K562 (cell line): ENCODE data around the gene CDC42EP2. TPM values are rescaled to one million over a fixed set of nuclear protein-coding genes. Genes with fewer than 3 reads are reported as not detected.

Experiments used
- AFF1 ChIP-seq, 2 experiments: fragments of 450-650 bp; IDR thresholded peaks; 2 replicates each; pipeline ENCODE4 v1.6.1; 2018; ENCODE audit warnings: mild to moderate bottlenecking in 2 of 2, low read depth in 1 of 2; ENCODE audit not compliant: partially characterized antibody in 2 of 2
- ATF2 ChIP-seq: sonication (generic); formaldehyde crosslinking; IDR thresholded peaks from 2 replicates; pipeline ENCODE4 v1.8.1; 2022; ENCODE audit warnings: missing genetic modification reagents
- BRD9 ChIP-seq: fragments of 450-650 bp; IDR thresholded peaks from 2 replicates; pipeline ENCODE4 v1.6.1; 2018; ENCODE audit warnings: low read depth; ENCODE audit not compliant: partially characterized antibody
- E2F3 ChIP-seq: fragments of 250-450 bp; sonication (Bioruptor Pico); IDR thresholded peaks from 2 replicates; pipeline ENCODE4 v1.4.0; 2020; ENCODE audit warnings: mild to moderate bottlenecking
- HDAC1 ChIP-seq, 2 experiments: fragments of 450-650 bp; IDR thresholded peaks; 2 replicates each; pipeline ENCODE4 v1.6.1; 2016 to 2017; ENCODE audit warnings: inconsistent platforms in 1 of 2, mild to moderate bottlenecking in 1 of 2, moderate library complexity in 1 of 2
- HMGXB4 ChIP-seq: sonication (generic); formaldehyde crosslinking; IDR thresholded peaks from 2 replicates; pipeline ENCODE4 v1.8.1; 2023; ENCODE audit warnings: mild to moderate bottlenecking, missing genetic modification reagents
- HNRNPK ChIP-seq: fragments of 200-400 bp; formaldehyde crosslinking; IDR thresholded peaks from one replicate; pipeline ENCODE4 v1.6.1; 2018; ENCODE audit warnings: mild to moderate bottlenecking, low read depth, low read length; ENCODE audit not compliant: poor library complexity, severe bottlenecking
- KLF6 ChIP-seq: fragments of 250-450 bp; sonication (Bioruptor Pico); IDR thresholded peaks from 2 replicates; pipeline ENCODE4 v1.4.0; 2020; ENCODE audit warnings: mild to moderate bottlenecking, moderate library complexity, borderline replicate concordance
- LCOR ChIP-seq: sonication (generic); formaldehyde crosslinking; IDR thresholded peaks from 2 replicates; pipeline ENCODE4 v1.8.0; 2022; ENCODE audit warnings: mild to moderate bottlenecking, missing genetic modification reagents
- MYC ChIP-seq, 2 experiments: fragments of 250-450 bp in 1 of 2; sonication (Bioruptor Pico) in 1 of 2; IDR thresholded peaks; 2 replicates each; pipeline versions ENCODE4 v1.5.1 to v1.6.1; 2012 to 2021; ENCODE audit warnings: low read depth in 2 of 2, borderline replicate concordance in 1 of 2, improper control_type of control experiment in 1 of 2, low read length in 1 of 2, mild to moderate bottlenecking in 1 of 2, moderate library complexity in 1 of 2
- NR2C1 ChIP-seq, 2 experiments: fragments of 450-650 bp; IDR thresholded peaks; 2 replicates each; pipeline ENCODE4 v1.6.1; 2017; ENCODE audit warnings: mild to moderate bottlenecking in 2 of 2, antibody characterized with exemption in 1 of 2, inconsistent platforms in 1 of 2, missing compliant biosample characterization in 1 of 2, missing genetic modification characterization in 1 of 2
- SMAD3 ChIP-seq: fragments of 450-650 bp; formaldehyde crosslinking; conservative IDR thresholded peaks from 2 replicates; pipeline ENCODE4 v1.4.0; 2020; ENCODE audit warnings: mild to moderate bottlenecking
- SMC3 ChIP-seq: conservative IDR thresholded peaks from 2 replicates; pipeline ENCODE4 v1.6.1; 2011; ENCODE audit warnings: low read depth, low read length, improper control_type of control experiment; ENCODE audit not compliant: insufficient read depth
- TEAD1 ChIP-seq, 2 experiments: fragments of 450-650 bp in 1 of 2; sonication (generic) in 1 of 2; formaldehyde crosslinking; IDR thresholded peaks; 2 replicates each; pipeline versions ENCODE4 v1.4.0 to v1.8.0; 2020 to 2022; ENCODE audit warnings: mild to moderate bottlenecking in 2 of 2, missing genetic modification reagents in 1 of 2
- TRIM28 ChIP-seq: fragments of 450-650 bp; IDR thresholded peaks from 2 replicates; pipeline ENCODE4 v1.6.1; 2017
- ZNF395 ChIP-seq: fragments of 200-800 bp; sonication (Bioruptor generic); IDR thresholded peaks from 2 replicates; pipeline ENCODE4 v1.6.1; 2017; ENCODE audit warnings: missing genetic modification characterization, missing compliant biosample characterization
- ZNF436 ChIP-seq: fragments of 250-450, 450-650 bp; sonication (Bioruptor Pico); formaldehyde crosslinking; IDR thresholded peaks from 2 replicates; pipeline ENCODE4 v1.7.0; 2020; ENCODE audit warnings: mild to moderate bottlenecking
- ZNF589 ChIP-seq: fragments of 200-800 bp; sonication (Bioruptor generic); IDR thresholded peaks from 2 replicates; pipeline ENCODE4 v1.6.1; 2016; ENCODE audit warnings: low read depth, missing genetic modification characterization, missing compliant biosample characterization
- ZNF780A ChIP-seq: fragments of 250-450 bp; sonication (Bioruptor Pico); IDR thresholded peaks from 2 replicates; pipeline ENCODE4 v1.5.0; 2021; ENCODE audit warnings: mild to moderate bottlenecking
- polyA plus RNA-seq, 8 experiments: library from polyadenylated mRNA; depleted of rRNA in 4 of 8; stranded (reverse) in 5 of 8; unstranded in 3 of 8; fragments of >200 nt; fragmentation: Nextera tagmentation in 2 of 8; fragmentation: Illumina TruSeq in 1 of 8; extraction: Ambion mirVana in 2 of 8; extraction: Trizol in 1 of 8; gene quantifications; 2 replicates each; pipeline versions ENCODE4 v1.2.1 to v1.2.3, GENCODE V29; 2011 to 2014; ENCODE audit warnings: inconsistent platforms in 1 of 8, missing spikeins in 1 of 8
- total RNA-seq, 7 experiments: library from RNA; depleted of rRNA in 6 of 7; stranded (reverse); fragments of >200 nt in 6 of 7; fragmentation: Illumina TruSeq in 2 of 7; extraction: Trizol in 2 of 7; gene quantifications; 2 replicates each; pipeline versions ENCODE4 v1.2.1 to v1.2.3, GENCODE V29; 2011 to 2021; ENCODE audit warnings: low replicate concordance in 1 of 7

The CDC42EP2 gene
- total and polyA plus RNA-seq, 9 of the 15 experiments (the other 6 are each of a cell fraction or from before 2014, with no cell fraction given) = 0.27 to 3.5 (median 0.83) TPM; not detected in 1

GRCh38 chr11:65329944-65330403 lies 15.3 kb downstream of the CDC42EP2 start (continued):
- TF ChIP-seq AFF1 (IDR thresholded peaks at IDR 0.05; ENCODE audit: low read depth in 1 of 2, partially characterized antibody in 2 of 2) = peak; percentile 33 to 34
- no peak for TF ChIP-seq ZNF395
- TF ChIP-seq KLF6 (CRISPR knock-in tag) = no peak
- TF ChIP-seq MYC (IDR thresholded peaks at IDR 0.05; ENCODE audit: low read depth, low read length) = peak; percentile 57; the same call in 1 of the 2 replicates
- TF ChIP-seq MYC (CRISPR knock-in tag; IDR thresholded peaks at IDR 0.05; ENCODE audit: borderline replicate concordance, low read depth) = no peak
- 0 out of 4 replicates have a peak, but pooled peaks of 1 of the 2 experiments have one; percentile 42 for TF ChIP-seq HDAC1 (IDR thresholded peaks at IDR 0.05)
- no peak for TF ChIP-seq ATF2
- no peak for TF ChIP-seq NR2C1 (IDR thresholded peaks at IDR 0.05)
- no peak for TF ChIP-seq NR2C1 (tag; IDR thresholded peaks at IDR 0.05)
- TF ChIP-seq TRIM28 = 0 out of 2 replicates have a peak, but pooled peaks have one; percentile 17
- peak; percentile 78 for TF ChIP-seq BRD9
- TF ChIP-seq HNRNPK = no peak
- no peak for TF ChIP-seq E2F3
- no peak for TF ChIP-seq HMGXB4 (CRISPR knock-in tag)
- TF ChIP-seq SMAD3 (CRISPR knock-in tag) = 0 out of 2 replicates have a peak, but pooled peaks have one; percentile 51
- peak; percentile 68; the same call in 1 of the 2 replicates for TF ChIP-seq SMC3
- no peak for TF ChIP-seq ZNF436 (CRISPR knock-in tag)
- TF ChIP-seq ZNF589 (CRISPR knock-in tag) = no peak
- no peak for TF ChIP-seq ZNF780A (CRISPR knock-in tag)
- TF ChIP-seq LCOR (CRISPR knock-in tag) = peak; percentile 41; the same call in 1 of the 2 replicates
- no peak for TF ChIP-seq TEAD1 (CRISPR knock-in tag; IDR thresholded peaks at IDR 0.05)
